K562 (cell line): Measurements from ENCODE around the gene CLDN2. TPM values are rescaled to one million over a fixed set of nuclear protein-coding genes. Genes with fewer than 3 reads are reported as not detected.

Experiments used
- CEBPG ChIP-seq, 3 experiments: fragments of 200-800 bp in 1 of 3; sonication (Bioruptor generic) in 1 of 3; sonication (generic) in 1 of 3; formaldehyde crosslinking in 1 of 3; IDR thresholded peaks in 2 of 3; conservative IDR thresholded peaks in 1 of 3; 2 replicates each; pipeline versions ENCODE4 v1.6.1 to v1.8.0; 2016 to 2022; ENCODE audit warnings: missing compliant biosample characterization in 2 of 3, missing genetic modification characterization in 2 of 3, mild to moderate bottlenecking in 1 of 3, missing genetic modification reagents in 1 of 3
- CTCFL ChIP-seq: IDR thresholded peaks from 2 replicates; pipeline ENCODE4 v1.6.1; 2011; ENCODE audit warnings: borderline replicate concordance, low read depth, mild to moderate bottlenecking, moderate library complexity, low read length; ENCODE audit not compliant: insufficient read depth, poor library complexity, severe bottlenecking
- POLR2AphosphoS2 ChIP-seq: IDR thresholded peaks from 2 replicates; pipeline ENCODE4 v1.6.1; 2012; ENCODE audit warnings: low read length, improper control_type of control experiment
- SFPQ ChIP-seq: fragments of 200-400 bp; formaldehyde crosslinking; IDR thresholded peaks from 2 replicates; pipeline ENCODE4 v1.6.1; 2017; ENCODE audit warnings: mild to moderate bottlenecking, low read depth, low read length, moderate library complexity
- SMC3 ChIP-seq: conservative IDR thresholded peaks from 2 replicates; pipeline ENCODE4 v1.6.1; 2011; ENCODE audit warnings: low read depth, low read length, improper control_type of control experiment; ENCODE audit not compliant: insufficient read depth
- polyA plus RNA-seq, 8 experiments: library from polyadenylated mRNA; depleted of rRNA in 4 of 8; stranded (reverse) in 5 of 8; unstranded in 3 of 8; fragments of >200 nt; fragmentation: Nextera tagmentation in 2 of 8; fragmentation: Illumina TruSeq in 1 of 8; extraction: Ambion mirVana in 2 of 8; extraction: Trizol in 1 of 8; gene quantifications; 2 replicates each; pipeline versions ENCODE4 v1.2.1 to v1.2.3, GENCODE V29; 2011 to 2014; ENCODE audit warnings: inconsistent platforms in 1 of 8, missing spikeins in 1 of 8
- total RNA-seq, 7 experiments: library from RNA; depleted of rRNA in 6 of 7; stranded (reverse); fragments of >200 nt in 6 of 7; fragmentation: Illumina TruSeq in 2 of 7; extraction: Trizol in 2 of 7; gene quantifications; 2 replicates each; pipeline versions ENCODE4 v1.2.1 to v1.2.3, GENCODE V29; 2011 to 2021; ENCODE audit warnings: low replicate concordance in 1 of 7

Gene CLDN2
- total and polyA plus RNA-seq, 9 of the 15 experiments (the other 6 are each of a cell fraction or from before 2014, with no cell fraction given), result not detected

DNA sequence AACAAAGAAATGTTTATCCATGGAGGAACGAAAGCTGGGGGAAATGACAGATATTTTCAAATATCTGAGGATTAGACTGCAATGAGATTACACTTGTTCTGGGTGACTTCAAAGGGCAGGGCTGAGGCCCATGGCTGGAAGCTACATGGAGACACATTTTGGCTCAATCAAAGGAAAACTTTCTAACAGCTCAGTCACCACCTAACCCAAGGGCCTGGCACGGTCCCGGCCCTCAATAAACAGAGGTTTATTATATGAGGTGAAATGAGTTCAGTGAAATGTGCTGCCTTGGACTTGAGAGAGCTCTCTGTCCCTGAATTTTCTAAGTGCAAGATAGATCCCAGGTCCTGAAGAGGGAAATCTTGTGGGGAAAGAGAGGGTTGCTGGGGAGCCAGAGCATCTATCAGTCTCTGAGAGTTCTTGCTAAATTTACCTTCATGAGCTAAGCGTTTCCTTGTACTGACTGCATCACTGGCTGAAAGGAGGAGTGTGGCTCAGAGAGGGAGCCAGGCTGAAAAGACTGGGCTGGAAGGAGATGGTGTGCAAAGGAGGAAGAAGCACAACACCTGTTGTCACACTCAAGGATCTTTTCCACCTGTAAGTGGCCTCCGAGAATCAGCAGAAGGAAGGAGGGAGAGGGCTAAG, 15.0 kb upstream of the CLDN2 start (continued):
- TF ChIP-seq CTCFL (no peak), SMC3 (no peak), SFPQ (no peak), CEBPG (CRISPR knock-in tag; IDR thresholded peaks at IDR 0.05) (no peak), CEBPG (tag; conservative IDR thresholded peaks at IDR 0.05 in 1 of 2, IDR thresholded peaks at IDR 0.05 in 1 of 2) (no peak), POLR2AphosphoS2 (no peak)
